HL-60/S4 treated with phorbol 12-myristate 13-acetate at 8.2 ng/mL for 4 days and 3 days (cell line): ENCODE data around the gene ZFAND3.
"Not testable (repeated sequence)": the region's sequence is repeated elsewhere in the genome, so short reads cannot be mapped to it uniquely, and the experiment has no call there.

Experiments
- in situ Hi-C: fragments of 300-500 bp; cut with MboI; formaldehyde crosslinking; loops from 2 replicates; pipeline ENCODE4 v1.15.0; 2022; ENCODE audit warnings: low sequenced_read_pairs

Gene ZFAND3

DNA sequence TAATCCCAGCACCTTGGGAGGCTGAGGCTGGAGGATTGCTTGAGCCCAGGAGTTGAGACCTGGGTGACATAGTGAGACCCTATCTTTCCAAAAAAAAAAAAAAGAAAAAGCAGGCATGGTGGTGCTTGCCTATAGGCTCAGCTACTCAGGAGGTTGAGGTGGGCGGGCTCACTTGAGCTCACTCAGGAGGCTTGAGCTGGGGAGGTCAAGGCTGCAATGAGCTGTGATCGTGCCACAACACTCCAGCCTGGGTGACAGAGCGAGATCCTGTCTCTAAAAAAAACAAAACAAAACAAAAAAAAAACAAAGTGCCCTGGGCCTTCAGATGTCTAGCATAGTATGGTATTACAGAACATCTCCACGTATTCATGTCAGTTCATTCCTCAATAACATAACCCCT, 42.9 kb downstream of the ZFAND3 start:
- in situ Hi-C loops, result no loop called here

DNA sequence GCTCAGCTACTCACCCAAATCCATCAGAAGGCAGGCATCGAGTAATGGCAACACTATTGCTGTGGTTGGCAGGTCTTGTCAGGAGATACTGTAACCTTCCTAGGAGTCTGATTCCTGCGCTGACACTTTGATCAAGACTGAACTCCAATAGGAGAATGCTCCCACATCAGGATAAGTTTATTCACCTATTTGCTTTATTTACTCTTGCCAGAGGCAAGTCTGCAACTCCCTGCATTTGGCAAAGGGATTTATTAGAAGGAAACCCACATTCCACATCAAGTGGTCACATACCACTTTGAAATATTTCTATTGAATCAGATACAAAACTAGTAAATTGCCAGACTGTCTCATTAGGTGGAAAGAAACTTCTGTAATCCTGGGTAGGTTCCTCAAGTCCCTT, 43.5 kb downstream of the ZFAND3 start:
- in situ Hi-C loops, result no loop called here

DNA sequence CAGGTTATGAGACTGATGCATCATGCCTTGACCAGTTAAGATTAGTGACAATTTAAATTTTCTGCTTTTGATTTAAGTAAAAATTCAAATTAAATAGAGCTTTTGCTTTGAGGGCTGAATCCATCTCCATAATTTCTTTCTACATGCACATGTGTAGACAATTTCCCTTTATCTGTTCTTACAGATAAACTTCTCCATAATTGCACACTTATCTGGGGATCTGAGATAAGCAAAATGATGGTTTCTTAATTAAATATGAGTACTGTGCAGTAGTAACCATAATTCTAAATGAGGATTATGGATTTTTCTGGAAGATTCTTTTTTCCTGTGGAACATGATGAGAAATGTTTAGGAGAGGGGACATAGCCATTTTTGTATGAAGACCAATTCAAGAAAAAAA, 44.7 kb downstream of the ZFAND3 start:
- in situ Hi-C loops, result no loop called here

DNA sequence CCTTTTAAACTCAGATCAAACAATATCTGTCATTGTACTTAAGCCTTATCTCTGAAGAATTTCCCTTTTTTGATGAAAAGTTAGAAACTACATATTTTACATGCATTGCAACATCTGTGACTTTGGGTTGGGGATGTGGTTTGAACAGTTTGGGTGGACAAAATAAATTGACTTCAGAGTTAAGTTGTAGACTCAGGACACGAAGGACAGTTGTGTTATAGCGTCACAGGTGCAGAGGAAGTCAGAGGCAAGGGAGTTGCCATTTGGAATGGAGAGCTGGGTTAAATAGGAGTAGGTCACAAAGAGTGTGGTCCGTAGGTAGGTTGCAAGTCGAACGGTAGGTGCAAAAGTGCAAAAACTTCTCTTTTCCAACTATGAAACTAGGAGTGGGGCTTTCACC, 46.0 kb downstream of the ZFAND3 start:
- in situ Hi-C loops, result no loop called here

DNA sequence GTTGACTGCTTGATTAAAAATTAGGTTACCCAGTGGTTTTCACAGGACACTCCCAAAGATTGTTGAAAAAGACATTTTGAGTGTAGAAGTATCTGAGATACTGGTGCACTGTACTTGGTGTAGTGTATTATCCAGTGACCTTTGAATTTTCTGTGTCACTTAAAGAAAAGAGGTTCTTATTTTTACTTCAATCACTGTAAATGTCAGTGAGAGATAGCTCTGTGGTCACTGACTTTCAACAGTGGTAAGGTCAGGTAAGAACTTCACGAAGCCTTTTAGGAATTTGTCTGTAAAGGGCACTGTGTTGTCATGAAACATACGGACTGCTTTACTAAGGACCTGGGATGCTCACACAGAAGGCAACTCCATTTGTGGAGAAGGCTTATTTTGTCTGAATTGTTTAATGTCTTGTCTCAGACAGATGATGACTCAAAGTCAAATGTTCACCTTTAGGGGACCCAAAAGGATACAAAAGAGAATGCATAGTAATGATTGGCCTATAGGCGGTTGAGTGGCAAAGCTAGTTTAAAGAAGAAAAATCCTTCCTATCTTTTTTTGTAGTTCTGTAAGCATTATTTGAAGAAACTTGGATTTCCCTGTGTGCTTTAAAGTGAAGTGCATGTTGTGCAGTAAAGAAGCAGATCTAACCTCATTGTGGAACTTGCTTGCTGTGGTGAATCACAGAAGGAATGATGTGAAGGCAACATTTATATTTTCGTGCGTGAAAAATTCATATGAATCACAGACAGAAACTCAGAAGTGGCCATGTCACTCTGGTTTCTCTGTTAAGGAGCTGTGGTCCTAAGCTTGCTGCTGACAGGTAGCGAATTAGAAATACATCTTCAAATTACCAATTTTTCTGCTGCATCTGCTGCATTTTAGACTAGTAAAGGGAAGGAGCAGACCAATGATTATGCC, 47.3 kb downstream of the ZFAND3 start:
- in situ Hi-C loops, result no loop called here

DNA sequence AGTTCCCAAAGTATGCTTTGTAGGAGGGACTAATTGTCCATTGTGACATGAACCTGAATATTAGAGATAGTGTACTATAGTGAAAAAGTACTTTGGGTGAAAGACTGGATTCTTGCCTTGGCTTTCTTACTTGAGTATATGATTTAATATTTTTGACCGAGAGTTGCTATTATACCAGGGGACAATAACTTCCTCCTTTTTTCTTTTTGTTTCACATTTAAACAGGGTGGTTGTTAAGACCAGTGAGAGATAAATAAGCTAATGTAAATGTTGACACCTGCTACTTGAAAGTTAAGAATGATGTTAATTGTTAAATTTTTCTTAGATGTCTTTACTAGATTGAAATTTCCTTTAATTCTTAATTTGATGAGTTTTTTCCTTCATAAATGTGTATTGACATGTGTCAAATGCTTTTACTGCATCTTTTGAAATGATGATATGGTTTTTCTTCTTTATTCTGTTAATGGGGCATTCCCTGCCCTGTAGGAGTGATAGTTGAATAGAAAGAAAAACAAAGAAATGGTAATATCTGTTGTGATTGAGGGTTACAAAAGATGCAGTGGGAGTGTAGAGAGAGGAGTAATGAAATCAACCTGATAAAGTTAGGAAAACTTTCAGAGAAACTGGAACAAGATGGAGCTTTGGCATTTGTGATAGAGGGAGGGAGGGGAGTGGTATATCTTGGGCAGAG, 48.4 kb downstream of the ZFAND3 start:
- in situ Hi-C loops, result no loop called here

DNA sequence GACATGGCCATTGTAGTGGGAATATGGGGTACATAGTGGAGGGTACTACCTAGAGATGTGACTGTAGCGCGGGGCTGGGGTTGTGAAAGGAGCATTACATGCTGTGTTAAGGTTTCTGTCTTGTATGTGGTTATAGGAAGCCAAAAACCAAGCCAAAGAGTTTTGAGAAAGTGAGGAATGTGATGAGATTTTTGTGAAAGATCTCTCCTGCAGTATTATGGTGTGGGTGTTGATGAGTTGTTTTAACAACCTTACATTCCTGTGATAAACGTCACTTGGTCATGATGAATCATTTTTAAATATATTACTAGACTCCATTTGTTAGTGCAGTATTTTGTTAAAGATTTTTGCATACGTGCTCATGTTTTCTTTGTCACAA, 48.9 kb downstream of the ZFAND3 start:
- in situ Hi-C loops, result no loop called here

DNA sequence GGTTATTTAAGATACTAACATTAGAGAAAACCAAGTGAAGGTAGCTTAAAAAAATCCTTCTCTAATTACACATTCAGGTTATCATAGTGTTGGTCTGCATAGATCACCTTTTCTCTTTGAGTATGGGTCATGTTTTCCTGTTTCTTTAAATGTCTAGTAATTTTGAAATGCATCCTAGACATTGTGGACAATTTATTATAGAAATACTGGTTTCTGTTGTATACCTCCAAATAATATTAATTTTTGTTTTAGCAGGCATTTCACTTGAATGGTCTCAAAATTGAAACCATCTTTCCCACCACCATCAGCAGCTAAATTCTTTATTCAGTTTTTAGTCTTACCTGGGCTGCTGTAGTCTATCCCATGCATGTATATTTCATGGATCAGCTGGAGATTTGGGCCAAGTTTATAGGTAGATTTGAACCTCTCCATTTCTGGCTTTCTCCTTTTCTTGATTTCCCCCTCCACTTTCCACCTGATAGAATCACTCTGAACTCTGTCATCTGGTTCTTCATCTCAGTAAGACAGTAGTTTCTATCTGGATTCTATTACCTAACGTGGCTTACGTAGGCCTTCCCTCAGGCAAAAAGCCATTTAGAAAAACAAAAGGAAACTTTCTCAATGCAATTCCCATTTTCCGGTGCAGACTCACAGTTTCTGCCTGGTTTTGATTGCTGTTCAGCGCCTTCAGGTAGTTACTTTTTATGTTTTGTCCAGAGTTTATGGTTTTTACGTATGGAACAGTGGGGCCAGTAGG, 52.3 kb downstream of the ZFAND3 start:
- in situ Hi-C loops, result no loop called here

DNA sequence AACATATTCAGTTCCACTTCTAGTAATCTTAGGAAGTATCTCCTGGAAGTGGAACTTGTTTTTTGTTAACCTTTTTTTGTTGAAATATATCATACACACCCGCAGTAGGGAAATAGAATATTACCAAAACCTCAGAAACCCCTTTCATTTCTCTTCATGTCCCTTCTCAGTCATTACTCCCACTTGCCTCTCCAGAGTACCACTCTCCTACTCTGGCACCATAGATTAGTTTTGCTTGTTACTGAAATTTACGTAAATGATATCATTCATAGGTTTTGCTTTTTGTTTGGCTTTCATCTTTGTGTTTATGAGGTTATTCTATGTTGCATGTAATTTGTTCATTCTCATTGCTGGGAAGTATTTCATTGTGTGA, 52.8 kb downstream of the ZFAND3 start:
- in situ Hi-C loops, result no loop called here

DNA sequence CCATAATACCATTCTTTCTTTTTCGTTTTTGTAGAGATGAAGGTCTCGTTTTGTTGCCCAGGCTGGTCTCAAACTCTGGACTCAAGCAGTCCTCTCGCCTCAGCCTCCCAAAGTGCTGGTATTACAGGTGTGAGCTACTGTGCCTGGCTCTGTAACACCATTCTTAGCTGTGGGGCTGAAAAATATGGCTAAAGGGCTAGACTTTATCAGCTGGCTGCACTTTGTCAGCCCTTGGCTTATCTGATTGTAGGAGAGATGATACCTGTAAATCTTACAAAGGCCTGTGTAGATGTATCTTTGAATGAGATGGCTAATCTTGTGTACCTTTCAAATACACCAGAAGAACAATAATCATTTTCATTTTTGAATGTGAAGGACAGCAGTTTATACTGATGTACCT, 55.2 kb downstream of the ZFAND3 start:
- in situ Hi-C loops, result no loop called here

DNA sequence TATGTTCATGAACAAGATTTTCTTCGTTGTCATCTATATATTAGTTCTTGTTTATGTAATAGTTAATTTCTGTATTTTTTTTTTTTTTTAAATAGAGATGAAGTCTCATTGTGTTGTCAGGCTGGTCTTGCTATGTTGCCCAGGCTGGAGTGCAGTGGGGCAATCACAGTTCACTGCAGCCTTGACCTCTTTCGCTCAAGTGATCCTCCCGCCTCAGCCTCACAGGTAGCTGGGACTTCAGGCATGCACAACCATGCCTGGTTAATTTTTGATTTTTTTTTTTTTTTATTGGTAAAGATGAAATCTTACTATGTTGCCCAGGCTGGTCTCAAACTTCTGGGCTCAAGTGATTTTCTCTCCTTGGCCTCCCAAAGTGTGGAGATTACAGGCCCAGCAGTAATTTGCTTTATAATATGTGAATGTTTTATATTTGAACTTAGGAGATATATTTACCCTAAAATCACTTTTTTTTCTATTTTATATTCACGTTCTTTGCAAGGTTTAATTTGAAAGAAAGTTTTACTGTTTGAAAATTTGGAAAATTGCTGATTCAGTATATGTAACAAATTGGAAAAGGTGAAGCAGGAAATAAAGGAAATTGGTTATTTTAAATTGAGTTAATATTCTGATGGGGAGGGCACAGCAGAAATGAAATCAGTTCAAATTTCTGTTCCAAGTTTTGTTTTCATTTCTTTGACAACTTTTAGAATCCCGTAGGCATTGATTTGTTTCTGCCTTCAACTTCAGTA, 56.2 kb downstream of the ZFAND3 start:
- in situ Hi-C loops, result no loop called here

DNA sequence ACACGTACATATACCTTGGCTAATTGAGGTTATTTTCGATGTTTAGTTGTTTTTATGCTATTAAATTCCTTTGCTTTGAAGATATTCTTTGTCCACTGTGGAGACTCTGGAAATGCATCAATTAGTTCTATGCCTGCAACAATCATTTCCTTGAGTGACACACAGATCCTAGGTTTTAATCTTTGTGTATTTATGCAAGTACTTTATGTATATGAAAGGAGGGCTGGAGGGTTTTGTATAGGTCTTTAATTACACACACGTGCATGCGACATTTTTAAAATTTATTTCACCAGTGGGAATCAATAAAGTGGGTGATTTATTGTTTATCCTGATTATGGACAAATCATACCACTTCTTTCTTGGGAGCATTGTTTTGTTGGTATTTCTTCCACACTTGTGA, 57.3 kb downstream of the ZFAND3 start:
- in situ Hi-C loops, result no loop called here

DNA sequence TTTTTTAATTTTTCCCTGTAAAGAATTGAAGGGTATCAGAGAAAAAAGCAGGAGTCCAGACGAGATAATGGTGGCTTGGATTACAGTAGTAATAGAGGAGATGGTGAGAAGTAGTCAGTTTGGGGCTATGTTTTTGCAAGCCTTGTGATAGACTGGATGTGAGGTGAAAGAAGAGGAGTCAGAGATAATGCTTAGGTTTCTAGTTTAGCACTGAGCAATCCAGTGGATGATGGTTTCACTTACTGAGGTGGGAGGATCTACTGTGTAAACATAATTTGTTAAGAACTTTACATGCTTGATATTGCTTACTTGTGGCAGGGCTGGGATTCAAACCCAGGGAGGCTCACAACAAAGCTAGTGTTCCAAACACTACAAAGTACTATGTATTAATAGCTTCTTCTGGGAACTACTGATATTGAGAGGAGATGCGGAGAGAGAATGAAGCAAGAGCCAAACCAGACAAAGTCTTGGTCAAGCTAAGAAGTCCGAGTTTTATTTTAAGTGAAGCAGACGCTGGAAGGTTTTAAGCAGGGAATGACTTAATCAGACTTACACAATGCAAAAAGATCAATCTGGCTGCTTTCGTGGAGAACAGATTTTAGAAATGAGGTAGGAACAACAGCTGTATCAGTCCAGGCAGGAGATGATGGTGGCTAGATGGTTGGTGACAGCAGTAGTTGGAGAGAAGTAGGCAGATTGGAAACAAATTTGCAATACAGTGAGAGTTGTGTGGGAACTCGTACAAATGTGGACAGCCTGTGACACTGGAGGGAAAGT, 58.0 kb downstream of the ZFAND3 start:
- in situ Hi-C loops, result no loop called here

DNA sequence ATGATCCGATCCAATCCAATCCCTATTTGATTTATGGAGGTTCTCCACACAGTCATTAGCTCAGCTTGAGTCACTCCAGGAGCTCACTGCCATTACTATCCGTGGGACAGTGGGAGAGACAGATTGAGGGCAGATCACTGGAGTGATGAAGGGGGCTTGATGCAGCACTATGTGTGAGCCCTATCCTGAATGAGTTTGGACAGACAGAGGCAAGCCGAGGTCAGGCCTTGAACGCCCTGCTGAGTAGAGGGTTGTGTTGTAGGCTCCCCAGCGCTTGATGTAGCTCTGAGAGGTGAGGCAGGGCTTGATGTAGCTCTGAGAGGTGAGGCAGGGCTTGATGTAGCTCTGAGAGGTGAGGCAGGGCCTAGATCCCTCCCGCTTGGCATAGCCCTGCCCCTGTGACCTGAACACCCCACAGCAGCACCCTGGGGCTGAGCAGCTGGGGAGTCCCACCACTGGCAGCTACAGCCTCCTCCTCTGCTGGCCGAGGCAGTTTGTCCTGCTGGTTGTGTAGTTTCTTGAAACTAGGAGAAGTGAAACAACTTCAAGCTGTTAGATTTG, 58.7 kb downstream of the ZFAND3 start:
- in situ Hi-C loops, result no loop called here

DNA sequence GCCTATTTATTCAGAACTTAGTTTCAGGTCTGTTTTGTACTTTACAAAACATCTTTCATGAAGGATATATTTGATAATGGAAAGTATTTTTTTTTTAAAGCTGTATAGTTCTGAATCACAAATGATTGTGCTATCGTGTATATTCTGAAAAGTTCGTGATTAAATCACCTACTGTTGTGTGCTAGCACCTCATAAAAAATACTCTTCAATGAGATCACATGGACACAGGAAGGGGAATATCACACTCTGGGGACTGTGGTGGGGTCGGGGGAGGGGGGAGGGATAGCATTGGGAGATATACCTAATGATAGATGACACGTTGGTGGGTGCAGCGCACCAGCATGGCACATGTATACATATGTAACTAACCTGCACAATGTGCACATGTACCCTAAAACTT, 61.1 kb downstream of the ZFAND3 start:
- in situ Hi-C loops, result not testable (repeated sequence)

DNA sequence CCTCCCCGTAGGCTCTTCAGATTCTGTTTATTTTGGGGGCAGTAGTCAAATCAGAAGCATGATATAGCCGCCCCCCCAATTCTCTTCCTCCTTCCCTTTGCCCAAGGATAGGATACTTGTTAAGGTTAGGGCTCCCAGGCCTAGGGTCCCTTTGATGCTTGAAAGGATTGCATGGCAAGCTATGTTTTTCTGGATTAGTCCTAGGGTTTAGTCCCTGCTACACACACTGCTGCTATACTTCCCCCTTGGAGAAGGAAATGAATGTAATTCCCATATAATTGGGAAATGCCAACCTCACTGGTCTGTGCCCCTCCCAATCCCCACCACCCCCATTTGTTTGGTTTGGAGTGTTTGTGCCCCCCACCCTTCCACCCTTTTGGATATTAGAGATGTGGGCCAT, 62.8 kb downstream of the ZFAND3 start:
- in situ Hi-C loops, result no loop called here

DNA sequence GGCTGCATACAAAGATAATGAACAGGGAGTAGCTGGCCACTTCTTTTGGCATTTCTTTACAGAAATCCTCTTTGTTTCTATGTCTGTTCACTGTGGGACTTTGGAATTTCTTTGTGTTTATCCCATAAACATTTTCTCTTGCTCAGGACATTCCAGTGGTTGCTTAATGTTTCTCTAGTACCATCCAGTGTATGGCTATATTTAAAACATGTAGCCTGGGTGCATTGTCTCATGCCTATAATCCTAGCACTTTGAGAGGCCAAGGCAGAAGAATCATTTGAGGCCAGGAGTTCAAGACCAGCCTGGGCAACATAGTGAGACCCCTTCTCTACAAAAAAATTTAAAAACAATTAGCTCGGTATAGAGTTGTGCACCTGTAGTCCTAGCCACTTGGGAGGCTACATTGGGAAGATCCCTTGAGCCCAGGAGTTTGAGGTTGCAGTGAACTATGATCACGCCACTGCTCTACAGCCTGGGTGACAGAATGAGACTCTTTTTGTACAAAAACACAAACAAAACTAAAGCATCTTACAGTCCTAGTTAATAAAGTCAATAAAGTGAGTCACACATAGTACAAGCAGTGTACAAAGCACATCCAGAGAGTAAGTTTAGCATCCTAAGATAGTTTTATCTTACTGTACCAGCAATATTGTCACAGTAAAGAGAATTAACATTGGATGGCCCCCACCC, 63.3 kb downstream of the ZFAND3 start:
- in situ Hi-C loops, result no loop called here

DNA sequence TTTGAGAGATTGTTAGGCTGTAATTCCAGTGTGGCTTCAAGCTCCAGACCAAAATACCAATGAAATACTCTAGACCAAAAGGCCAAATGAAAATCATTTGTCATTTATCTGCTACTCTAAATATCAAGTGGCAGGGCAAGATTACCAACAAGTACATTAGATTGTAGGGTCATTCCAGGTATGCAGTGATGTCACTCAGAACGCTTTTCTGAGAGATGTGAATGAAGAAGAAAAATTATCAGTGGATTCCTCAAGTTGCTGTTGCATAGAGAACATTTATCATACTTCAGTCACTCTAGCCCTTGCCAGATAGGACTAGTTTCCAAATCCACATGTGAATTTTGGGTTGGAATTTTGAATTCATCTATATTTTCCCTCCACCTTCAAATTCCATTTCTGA, 65.0 kb downstream of the ZFAND3 start:
- in situ Hi-C loops, result no loop called here

DNA sequence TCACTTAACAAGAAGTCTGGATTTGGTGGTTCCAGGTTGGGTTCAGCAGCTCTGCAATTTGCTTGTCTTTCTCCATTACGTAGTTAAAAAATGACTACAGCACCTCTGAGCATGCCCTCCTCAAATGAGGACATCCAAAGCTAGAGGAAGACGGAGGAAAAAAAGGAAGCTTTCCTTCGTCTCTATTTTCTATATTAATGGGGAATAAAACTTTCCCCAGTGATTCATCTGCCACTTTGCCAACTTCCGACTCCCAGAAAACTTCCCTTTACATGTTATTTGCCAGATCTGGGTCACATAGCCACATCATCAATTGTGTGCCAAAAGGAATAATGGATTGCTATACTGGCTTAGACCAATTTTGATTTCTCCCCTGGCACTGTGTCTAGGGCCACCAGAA, 69.5 kb downstream of the ZFAND3 start:
- in situ Hi-C loops, result no loop called here
